Thyroid gland (tissue), 4 donors: ENCODE results near the gene MERTK. TPM values are rescaled to one million over a fixed set of nuclear protein-coding genes. Genes with fewer than 3 reads are reported as not detected.

ENCODE experiments used
- DNase-seq, 2 donors: peaks; one replicate each; pipeline ENCODE4 v3.0.0-alpha.2; 2019
- H3K27ac ChIP-seq, 3 donors: fragments of 200-600 bp; sonication (generic); 1 replicate in 2 of 3; 2 replicates in 1 of 3; pipeline ENCODE4 v1.5.1; 2016 to 2019; ENCODE audit warnings: mild to moderate bottlenecking in 1 of 3, moderate library complexity in 1 of 3
- H3K27me3 ChIP-seq: fragments of 200-600 bp; sonication (generic); one replicate; pipeline ENCODE4 v1.5.1; 2019
- H3K36me3 ChIP-seq, 2 donors: fragments of 200-600 bp; sonication (generic); one replicate each; pipeline ENCODE4 v1.5.1; 2016 to 2019
- H3K4me1 ChIP-seq, 2 donors: fragments of 200-600 bp; sonication (generic); one replicate each; pipeline ENCODE4 v1.5.1; 2017 to 2019
- H3K4me3 ChIP-seq, 3 donors: fragments of 200-600 bp; sonication (generic); replicated peaks in 1 of 3; 1 replicate in 2 of 3; 2 replicates in 1 of 3; pipeline ENCODE4 v1.5.1; 2016; ENCODE audit warnings: mild to moderate bottlenecking in 1 of 3
- H3K9me3 ChIP-seq: fragments of 200-600 bp; sonication (generic); one replicate; pipeline ENCODE4 v1.5.1; 2017
- CTCF ChIP-seq, 6 experiments: fragments of 200-600 bp in 3 of 6; fragments of 450-650 bp in 3 of 6; sonication (generic) in 3 of 6; IDR thresholded peaks; one replicate each; pipeline ENCODE4 v1.5.1; 2016 to 2019; ENCODE audit warnings: antibody characterized with exemption in 6 of 6, mild to moderate bottlenecking in 2 of 6, inconsistent platforms in 1 of 6, moderate library complexity in 1 of 6
- POLR2A ChIP-seq, 2 donors: fragments of 450-650 bp; IDR thresholded peaks; one replicate each; pipeline ENCODE4 v1.6.1; 2017; ENCODE audit warnings: antibody characterized with exemption in 2 of 2, mild to moderate bottlenecking in 2 of 2, moderate library complexity in 1 of 2
- WGBS, 2 donors: methylation state at CpG; one replicate each; pipeline ENCODE4 v1.1.5; 2017; 5-methylcytosine and 5-hydroxymethylcytosine counted together
- intact Hi-C: fragments of 100-400 bp; cut with DNase I; formaldehyde crosslinking; loops from one replicate; pipeline ENCODE4 v1.15.1; 2023
- total RNA-seq, 4 donors: library from RNA; depleted of rRNA; stranded (reverse); fragments of >200 nt; gene quantifications; one replicate each; pipeline ENCODE4 v1.2.3, GENCODE V29; 2016

The MERTK gene
- total RNA-seq, 4 donors from 2014 or later = 23.5 to 36.7 (median 32.9) TPM

- Histone ChIP-seq H3K4me3 (no peak overlapping the region), H3K27ac (peak overlapping the region; percentile 92 to 97 (median 95)), H3K9me3 (no peaks in the 10 kb centered on the region), H3K27me3 (no peaks in the 10 kb centered on the region), H3K36me3 (peaks cover 0 to 7% of the 10 kb centered on the region in 2 donors), H3K4me1 (peaks cover 29 to 33% of the 10 kb centered on the region in 2 donors)
- no peak for TF ChIP-seq POLR2A (IDR thresholded peaks at IDR 0.05)
- no peak for TF ChIP-seq CTCF (IDR thresholded peaks at IDR 0.05)
- WGBS, 2 donors = 20 to 24% methylated on average over 9 of the region's 9 CpGs
- DNase-seq = peak; percentile 73 to 74
- intact Hi-C loops = loop anchor here (5.0 kb wide), 1 partner anchor 44 kb away; no protein-coding TSS in a partner anchor
Observed at GRCh38 chr2:111946294-111947114, 48.1 kb downstream of the MERTK start.

- no peak for TF ChIP-seq POLR2A (IDR thresholded peaks at IDR 0.05)
- TF ChIP-seq CTCF (IDR thresholded peaks at IDR 0.05) = no peak
- intact Hi-C loops = loop anchor here (5.0 kb wide), 1 partner anchor 45 kb away; no protein-coding TSS in a partner anchor
- Histone ChIP-seq H3K27me3 (no peaks in the 10 kb centered on the region), H3K4me1 (peaks cover 29 to 33% of the 10 kb centered on the region in 2 donors), H3K9me3 (no peaks in the 10 kb centered on the region), H3K36me3 (peaks cover 0 to 7% of the 10 kb centered on the region in 2 donors), H3K4me3 (no peak overlapping the region), H3K27ac (peak overlapping the region; percentile 82 to 95 (median 92))
- DNase-seq = no peak
- WGBS, 2 donors = 88 to 93% methylated on average over 11 of the region's 11 CpGs
Observed at GRCh38 chr2:111947219-111947618, 48.8 kb downstream of the MERTK start.

GRCh38 chr2:111948832-111949231 is 50.4 kb downstream of the MERTK start:
- 92 to 98% methylated on average over 4 of the region's 4 CpGs for WGBS, 2 donors
- peaks cover 29 to 33% of the 10 kb centered on the region in 2 donors for H3K4me1 ChIP-seq
- peaks cover 0 to 7% of the 10 kb centered on the region in 2 donors for H3K36me3 ChIP-seq
- DNase-seq = no peak
- H3K9me3 ChIP-seq = no peaks in the 10 kb centered on the region
- intact Hi-C loops = loop anchor here (5.0 kb wide), 1 partner anchor 47 kb away; no protein-coding TSS in a partner anchor
- TF ChIP-seq CTCF (IDR thresholded peaks at IDR 0.05) (no peak), POLR2A (IDR thresholded peaks at IDR 0.05) (no peak)
- H3K4me3 ChIP-seq = no peak overlapping the region
- no peak overlapping the region for H3K27ac ChIP-seq
- no peaks in the 10 kb centered on the region for H3K27me3 ChIP-seq

GRCh38 chr2:111950236-111950635 is 51.8 kb downstream of the MERTK start:
- Histone ChIP-seq H3K36me3 (peaks cover 0 to 7% of the 10 kb centered on the region in 2 donors), H3K27ac (no peak overlapping the region), H3K4me3 (no peak overlapping the region), H3K27me3 (no peaks in the 10 kb centered on the region), H3K4me1 (peaks cover 28 to 34% of the 10 kb centered on the region in 2 donors), H3K9me3 (no peaks in the 10 kb centered on the region)
- no peak for DNase-seq
- intact Hi-C loops = no loop called here
- 94 to 95% methylated on average over 1 of the region's 1 CpG for WGBS, 2 donors
- TF ChIP-seq CTCF (IDR thresholded peaks at IDR 0.05) (no peak), POLR2A (IDR thresholded peaks at IDR 0.05) (no peak)

- no peak for TF ChIP-seq POLR2A (IDR thresholded peaks at IDR 0.05)
- no peak for TF ChIP-seq CTCF (IDR thresholded peaks at IDR 0.05)
- Histone ChIP-seq H3K4me3 (no peak overlapping the region), H3K27ac (no peak overlapping the region), H3K4me1 (peaks cover 16 to 24% of the 10 kb centered on the region in 2 donors), H3K27me3 (no peaks in the 10 kb centered on the region), H3K9me3 (no peaks in the 10 kb centered on the region), H3K36me3 (peaks cover 0 to 7% of the 10 kb centered on the region in 2 donors)
- intact Hi-C loops = no loop called here
- no peak for DNase-seq
- WGBS, 2 donors = 96 to 98% methylated on average over 2 of the region's 2 CpGs
Observed at GRCh38 chr2:111951486-111951885, 53.1 kb downstream of the MERTK start.
